SKM-1 (cell line): ENCODE data around the gene HK3.

Experiments used
- DNase-seq: peaks from one replicate; lab custom pipeline; 2025; ENCODE audit not compliant: unreplicated experiment; lab: John Stamatoyannopoulos, UW

HK3 gene

GRCh38 chr5:176902911-176903664 lies 3.9 kb upstream of the HK3 start:
- no peak for DNase-seq

DNA sequence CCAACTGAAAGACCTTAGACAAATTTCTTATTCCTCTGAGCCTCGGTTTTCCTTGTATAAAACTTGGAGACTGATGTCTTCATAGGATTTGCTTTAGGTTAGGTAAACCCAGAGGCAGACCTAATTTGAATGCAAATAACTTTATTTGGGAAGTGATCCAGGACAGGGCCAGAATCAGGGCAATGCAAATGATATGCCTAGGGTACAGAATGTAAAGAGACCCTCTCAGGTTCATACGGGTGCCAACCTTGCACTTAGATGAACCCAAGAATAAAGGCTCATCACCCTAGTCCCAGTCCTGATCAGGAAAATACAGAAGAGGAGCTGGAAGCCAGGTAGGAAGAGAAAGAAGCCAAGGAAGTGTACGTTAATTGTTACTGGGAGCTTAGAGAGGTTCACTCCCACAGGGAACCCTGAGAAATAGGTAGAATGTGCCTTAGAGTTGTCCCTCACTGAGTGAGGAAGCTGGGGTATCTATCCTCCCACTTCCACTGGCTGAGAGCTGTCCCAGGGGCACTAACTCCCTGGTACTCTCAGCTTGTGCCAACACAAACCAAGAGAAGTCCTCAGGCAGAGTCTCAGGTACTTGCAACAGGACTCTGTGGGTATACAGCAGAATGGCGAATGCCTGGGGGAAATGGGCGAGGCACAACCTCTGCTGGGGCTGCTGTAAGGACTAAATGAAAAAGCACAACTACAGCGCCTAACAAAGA lies 3.1 kb upstream of the HK3 start:
- no peak for DNase-seq

- DNase-seq: peak; percentile 71
Observed at GRCh38 chr5:176901260-176902101, 2.3 kb upstream of the HK3 start.

- DNase-seq: no peak
Observed at GRCh38 chr5:176900780-176901204, 1.6 kb upstream of the HK3 start.

DNA sequence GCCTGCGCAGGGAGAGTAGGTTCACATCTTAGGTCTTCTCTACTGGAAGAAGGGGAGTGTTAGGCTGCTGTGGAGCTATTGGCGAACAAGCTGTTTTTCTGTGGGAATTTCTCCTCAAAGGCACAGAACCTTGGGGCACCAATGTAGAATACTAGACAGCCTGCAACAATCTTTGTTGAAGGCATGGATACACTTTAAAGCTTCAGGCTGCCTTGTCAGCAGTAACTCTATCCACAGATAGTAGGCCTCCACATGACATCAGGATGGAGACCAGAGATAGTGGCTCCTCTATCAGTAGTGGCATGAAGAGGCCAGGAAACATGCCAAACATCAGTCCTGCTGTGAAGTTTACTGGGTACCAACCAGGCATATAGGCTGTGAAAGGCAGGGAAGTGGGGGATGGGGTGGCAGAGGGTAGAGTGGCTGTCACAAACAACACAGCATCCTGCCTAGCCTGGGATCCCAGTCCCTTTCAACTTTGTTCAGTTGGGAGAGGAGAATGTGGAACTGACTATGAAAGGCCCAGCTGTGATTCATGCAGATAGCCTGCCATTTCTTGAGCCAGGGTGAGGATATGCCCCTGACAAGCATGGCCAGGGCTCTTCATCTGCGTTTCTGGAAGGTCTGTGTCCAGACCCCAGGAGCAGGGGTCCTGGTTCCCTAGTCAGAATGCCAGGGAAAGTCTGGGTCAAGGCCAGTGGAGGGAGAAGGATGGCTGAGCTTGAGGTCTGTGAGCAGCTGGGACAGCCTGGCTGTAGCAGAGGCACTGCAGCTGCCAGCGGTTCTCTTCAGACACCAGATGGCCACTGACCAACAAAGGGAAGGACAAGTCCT lies 1.0 kb upstream of the HK3 start:
- DNase-seq: no peak

DNA sequence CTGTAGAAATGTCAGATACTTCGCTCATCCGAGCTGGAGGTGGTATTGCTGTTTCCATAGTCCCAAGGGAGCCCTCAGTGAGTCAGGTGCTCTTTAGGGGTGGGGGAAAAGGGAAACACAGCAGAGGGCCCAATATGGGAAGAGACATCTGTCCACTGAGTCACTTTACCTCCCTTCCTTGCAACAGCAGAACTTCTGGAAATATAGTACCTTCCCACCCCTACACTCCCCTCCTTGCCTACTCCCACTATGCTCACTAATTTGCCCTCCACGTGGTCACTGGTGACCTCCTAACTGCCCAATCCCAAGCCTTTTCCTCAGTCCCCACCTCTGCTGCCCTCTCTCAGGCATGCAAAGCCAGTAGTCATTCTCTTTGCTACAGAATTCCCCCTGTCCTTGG lies 1.9 kb downstream of the HK3 start:
- DNase-seq: no peak

GRCh38 chr5:176895831-176896230 lies 3.3 kb downstream of the HK3 start:
- DNase-seq: no peak

DNA sequence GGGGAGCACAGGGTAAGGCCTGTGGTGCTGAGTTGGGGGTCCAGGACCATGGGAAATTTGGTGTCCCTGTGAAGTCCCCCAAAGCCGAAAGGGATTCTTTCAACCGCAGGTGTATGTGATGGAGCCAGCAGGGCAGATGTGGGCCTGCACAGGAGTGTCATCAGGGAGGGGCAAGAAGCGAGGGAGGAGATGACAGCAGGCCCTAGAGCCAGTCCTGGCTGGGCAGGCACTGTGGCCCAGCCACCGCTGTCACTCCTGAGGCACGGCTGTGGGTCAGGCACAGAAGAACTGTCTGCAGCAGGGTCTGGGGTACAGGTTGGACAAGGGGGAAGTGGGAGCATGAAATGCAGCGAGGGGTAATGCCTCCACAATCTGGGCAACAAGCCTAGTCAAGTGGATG lies 4.8 kb downstream of the HK3 start:
- DNase-seq: no peak

- DNase-seq: no peak
Observed at GRCh38 chr5:176892663-176893062, 6.5 kb downstream of the HK3 start.

DNA sequence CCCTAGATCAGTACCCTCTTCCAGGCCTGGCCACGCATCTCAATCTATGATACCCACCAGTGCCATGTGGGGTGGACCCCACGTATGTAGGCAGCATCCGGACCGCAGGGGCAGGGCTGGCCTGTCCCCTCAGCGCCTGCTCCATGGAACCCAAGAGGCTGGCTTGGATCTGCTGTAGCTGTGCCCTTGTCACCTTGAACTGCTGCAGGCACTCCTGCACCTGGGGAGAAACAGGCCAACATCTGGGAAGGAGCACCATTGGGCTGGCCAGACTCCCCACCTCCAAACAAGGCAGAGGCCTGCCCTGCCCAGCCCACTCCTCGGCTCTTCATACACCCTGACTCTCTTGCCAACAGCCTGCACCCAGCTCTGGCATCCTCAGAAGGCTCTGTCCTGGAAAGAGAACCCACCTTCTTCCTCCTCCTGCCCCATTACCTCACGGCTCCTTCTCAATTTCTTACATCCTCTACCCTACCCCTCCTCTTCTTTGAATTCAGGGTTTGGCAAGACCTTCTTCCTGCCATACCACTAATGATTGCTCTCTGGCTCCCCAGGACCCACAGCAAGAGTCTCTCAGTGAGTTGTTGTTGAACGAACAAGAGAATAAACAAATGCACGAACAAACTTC lies 7.7 kb downstream of the HK3 start:
- DNase-seq: no peak

DNA sequence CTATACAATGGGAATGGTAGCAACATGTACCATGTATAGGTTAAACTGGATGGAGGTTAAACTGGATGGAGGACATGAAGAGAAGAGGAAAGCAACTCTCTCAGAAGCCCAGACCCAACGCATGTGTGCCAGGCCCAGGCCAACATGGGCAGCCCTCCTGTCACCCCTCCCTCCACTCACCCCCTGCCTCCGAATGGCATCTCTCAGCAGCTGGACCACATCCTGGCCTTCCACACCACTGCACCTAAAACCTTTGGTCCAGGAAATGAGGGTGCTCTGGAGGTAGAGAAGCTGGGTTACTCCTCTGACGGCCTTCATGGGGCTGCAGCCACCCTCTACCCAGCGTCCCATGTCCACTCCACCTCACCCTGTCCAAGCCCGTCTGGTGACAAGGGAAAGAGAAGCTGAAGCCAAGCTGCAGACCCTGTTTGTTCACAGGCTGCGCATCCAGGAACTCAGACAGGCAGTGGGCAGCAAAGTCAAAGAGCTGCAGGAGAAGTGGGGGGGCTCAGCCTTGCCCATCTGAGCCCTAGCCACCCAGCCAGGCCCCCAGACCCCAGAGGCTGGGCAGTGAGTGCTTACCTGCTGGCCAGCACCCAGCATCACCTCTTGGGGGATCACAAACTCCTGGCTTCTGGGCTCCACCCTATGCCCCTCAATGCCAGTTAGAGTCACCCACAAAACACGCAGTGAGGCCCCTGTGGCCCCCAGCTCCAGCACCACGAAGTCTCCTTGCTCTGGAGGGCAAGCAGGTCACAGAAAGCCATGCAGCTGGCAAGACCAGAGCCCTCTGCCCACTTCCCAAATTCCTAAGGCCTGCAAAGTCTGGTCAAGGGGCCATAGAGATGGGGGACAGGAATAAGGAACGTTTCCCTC lies 8.5 kb downstream of the HK3 start:
- no peak for DNase-seq

- DNase-seq: no peak
Observed at GRCh38 chr5:176889321-176890280, 9.5 kb downstream of the HK3 start.

DNA sequence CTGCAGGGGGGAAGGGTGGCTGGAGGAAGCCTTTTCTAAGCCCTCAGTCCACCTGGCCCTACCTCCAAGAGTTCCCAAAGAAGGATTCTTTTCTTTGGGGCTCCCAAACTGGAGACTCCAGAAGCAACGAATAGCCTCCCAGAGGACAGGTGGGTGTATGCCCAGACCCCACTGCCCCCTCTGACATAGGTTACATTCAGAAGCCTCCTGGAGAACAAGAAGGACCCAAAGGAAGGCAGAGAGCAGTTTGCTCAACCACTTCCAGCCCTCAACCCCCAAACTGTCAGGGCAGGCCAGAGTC lies 10.3 kb downstream of the HK3 start:
- no peak for DNase-seq

DNA sequence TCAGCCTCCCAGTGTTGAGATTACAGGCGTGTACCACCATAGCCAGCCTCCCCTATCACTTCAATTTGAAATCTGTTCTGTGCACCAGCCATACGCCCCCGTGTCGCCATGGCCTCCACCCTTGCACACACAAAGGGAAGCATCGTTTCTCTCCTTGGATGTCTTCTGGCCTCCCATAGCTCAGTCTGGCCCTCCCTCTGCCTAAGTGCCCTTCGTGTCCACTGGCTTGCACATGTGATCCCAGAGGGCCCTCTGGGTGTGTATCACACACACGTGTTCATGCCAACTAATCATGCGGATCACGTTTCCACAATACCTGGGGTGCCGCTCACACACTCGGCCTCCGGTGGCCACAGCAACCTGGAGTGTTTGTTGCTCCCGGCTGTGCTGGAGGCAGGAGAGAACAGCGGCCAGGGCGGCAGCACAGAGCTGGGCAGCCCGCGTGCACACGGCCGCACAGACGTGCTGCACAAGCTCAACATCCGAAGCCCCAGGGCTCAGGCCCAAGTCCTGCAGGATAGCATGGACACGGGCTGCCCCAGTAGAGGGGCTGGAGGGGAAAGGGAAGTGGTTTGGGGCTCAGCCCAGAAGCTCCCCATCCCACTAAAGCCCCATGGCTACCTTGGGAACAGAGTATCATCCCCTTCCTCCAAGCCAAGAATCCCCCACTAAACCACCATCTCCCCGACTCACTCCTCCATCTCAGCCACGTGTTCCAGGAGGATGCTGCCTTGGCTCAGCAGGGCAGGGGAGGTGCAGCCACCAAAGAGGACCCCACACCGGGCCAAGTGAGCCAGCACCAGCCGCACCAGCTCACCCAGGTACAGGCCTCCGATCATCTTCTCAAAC lies 10.9 kb downstream of the HK3 start:
- DNase-seq: no peak

GRCh38 chr5:176887252-176887849 lies 11.8 kb downstream of the HK3 start:
- no peak for DNase-seq

GRCh38 chr5:176886336-176887251 lies 12.6 kb downstream of the HK3 start:
- no peak for DNase-seq
